ENCODE measurements around the gene NPRL2.

The NPRL2 gene

DNA sequence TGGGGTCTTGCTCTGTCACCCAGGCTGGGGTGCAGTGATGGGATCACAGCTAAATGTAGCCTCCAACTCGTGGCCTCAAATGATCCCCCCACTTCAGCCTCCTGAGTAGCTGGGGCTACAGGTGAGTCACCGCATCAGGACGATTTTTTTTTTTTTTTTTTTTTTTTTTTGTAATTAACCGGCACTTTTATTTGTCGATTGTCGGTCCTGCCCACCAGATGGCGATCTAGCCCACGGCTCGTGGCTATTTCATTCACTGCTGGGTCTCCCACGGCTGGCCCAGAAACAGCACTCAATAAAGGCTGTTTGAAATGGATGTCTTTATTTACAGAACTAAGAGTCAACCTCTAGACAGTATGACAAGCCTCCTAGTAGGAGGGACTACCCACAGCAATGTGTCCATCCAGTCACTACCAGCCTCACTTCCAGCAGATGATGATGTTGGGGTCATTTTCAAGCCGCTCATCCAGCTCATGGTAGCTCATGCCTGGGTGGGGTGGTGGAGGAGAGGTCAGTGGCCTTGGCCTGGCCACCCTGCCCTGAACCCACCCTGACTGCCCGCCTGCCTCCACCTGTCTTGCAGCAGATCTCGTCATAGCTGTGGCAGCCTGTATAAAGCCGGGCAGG is 3.3 kb downstream of the NPRL2 start:
- peak; percentile 84 for DNase-seq

DNA sequence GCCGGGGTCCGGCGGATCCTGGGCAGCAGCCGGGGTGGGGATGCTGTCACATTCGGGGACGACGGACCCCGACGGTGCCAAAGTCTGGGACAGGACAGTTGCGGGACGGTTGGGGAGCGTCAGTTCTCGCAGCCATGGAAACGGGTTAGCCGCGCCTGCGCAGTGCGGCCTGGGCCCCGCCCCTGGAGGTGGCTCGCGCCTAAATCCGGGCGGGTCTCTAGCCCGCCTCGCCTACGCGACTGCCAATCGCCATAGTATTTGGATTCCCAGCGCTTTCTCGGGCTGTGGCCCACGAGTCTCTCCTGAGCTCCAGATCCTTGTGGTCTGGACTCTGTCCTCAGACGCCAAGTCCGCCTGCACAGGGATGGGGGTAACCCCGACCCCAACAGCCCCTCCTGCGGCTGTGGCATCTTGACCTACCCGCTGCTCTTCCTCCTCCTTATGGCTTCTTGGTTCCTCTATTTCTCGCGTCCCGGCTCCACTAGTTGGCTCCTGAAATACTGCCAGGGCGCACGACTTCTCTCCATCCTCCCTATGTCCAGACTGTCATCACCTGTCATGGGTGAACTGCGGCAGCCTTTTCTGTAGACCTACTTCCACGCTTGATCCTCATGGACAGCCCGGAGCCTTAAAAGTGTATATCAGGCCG is 4.9 kb downstream of the NPRL2 start, which contains the start of gene ZMYND10:
Gene ZMYND10, minus strand, starts transcription at position 147 of the 649 bp plus-strand sequence. CDS start 153 bp downstream, outside the sequence.
- DNase-seq = peak; percentile 79

DNA sequence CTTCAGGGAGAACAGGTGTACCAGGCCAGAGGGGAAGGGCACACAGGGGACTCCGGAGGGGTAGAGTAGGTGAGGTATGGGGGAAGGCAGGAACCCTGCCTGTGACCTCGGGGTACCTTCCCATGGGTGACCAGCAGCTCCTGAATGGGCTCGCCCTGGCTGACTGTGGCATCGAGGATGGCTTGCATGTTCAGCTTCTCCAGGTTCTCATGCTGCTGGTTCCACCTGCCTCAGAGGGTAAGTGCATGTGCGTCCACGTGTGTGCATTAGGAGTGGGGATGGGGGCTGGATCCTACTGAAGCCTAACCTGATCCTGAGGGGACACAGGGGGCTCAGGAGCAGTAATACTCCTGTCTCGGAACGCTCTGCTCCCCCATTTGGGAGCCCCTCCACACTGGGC is 5.6 kb downstream of the NPRL2 start:
- DNase-seq = no peak

DNA sequence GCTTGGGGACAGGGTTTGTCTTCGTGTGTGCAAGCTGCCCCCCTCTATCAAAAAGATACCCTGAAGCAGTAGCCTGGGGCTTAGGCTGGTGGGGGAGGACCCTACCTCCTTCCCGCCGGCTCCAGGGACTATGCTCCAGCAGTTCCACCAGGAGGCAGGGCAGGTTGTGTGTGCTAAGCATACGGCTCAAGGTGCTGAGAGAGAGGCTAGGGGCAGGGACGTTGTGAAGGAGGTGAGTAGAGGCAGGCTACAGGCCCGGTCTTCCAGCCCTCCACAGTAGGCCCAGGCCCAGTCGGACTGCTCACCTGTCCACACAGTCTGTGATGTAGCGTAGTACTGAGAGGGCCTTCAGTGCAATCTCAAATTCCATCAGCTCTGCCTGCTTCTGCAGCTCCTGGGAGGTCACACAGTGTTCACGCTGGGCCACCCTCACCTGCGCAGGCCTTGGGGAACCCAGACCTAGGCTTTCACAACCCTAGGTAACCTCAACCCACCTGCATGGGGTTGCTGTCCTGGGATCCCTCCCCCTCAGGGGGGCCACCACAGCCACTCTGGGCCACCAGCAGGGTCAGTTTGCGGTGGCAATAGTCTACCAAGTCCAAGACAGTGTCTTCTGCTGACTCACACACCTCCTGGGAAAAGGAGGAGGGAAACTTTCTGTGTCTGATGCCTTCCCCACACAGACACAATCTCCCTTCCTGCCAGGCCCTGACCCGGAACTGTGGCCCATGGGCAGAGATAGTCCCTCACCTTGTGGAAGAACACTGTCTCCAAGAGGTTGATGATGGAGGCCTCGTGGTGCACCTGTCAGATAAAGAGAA is 7.6 kb downstream of the NPRL2 start:
- no peak for DNase-seq

DNA sequence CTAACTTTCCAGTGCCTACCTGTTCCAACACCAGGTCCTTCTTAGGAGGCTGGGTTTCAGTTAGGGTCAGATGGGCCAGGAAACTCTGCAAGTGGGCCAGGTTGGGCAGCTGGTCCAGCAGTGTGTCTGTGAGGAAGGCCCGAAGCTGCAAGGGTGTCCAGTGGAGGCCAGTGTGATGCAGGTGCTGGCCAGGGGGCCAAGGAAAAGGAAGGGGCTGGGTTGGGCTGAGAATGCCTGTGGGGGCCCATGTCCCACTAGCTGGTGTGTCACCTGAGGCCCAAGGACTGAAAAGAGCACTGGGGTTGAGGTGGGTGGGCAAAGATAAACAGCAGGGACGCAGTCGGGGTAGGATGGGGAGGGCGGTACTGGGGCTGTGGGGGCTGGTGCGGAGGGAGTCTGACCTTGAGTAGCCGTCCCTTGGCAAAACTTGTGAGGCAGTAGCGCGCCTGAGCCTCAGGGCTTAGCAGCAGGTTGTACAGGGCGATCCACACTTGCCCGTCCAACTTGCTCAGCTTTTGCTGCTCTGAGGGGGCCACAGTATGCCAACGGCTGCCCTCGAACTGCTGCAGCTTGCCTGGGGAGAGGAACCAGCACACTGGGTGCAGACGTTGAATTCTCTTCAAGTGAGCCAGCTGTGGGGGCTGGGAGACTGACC is 8.5 kb downstream of the NPRL2 start:
- no peak for DNase-seq

DNA sequence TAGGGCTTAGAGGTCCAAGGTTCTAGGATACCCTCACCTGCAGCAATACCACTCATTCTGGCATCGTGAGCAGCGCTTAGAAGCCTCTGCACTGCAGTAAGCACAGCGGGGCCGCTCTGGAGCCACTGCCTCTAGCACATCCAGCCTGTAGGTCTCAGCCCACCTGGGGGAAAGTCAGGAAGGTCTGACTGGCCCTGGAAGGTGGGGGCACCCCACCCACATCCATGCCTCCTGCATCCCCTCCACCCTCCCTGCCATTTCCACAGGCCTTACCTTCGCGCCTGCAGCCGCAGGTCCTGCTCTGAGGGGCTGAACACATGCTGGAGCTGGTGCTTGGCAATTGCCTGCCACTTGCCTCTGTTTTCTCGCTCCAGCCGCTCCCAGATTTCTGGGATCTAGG is 9.0 kb downstream of the NPRL2 start:
- no peak for DNase-seq

DNA sequence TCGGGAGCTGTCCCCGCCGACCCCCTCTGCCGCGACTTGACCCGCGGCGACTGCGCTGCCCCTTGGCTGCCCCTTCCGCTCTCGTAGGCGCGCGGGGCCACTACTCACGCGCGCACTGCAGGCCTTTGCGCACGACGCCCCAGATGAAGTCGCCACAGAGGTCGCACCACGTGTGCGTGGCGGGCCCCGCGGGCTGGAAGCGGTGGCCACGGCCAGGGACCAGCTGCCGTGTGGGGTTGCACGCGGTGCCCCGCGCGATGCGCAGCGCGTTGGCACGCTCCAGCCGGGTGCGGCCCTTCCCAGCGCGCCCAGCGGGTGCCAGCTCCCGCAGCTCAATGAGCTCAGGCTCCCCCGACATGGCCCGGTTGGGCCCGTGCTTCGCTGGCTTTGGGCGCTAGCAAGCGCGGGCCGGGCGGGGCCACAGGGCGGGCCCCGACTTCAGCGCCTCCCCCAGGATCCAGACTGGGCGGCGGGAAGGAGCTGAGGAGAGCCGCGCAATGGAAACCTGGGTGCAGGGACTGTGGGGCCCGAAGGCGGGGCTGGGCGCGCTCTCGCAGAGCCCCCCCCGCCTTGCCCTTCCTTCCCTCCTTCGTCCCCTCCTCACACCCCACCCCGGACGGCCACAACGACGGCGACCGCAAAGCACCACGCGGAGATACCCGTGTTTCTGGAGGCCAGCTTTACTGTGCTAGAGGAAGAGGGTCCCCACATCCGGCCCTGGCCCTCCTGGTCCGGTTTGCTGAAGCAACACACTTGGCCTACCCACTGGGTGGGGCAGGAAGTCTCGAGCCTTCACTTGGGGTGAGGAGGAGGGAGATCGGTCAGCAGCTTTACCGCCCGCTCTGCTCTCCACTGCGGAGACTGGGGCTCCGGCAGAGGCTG is 9.9 kb downstream of the NPRL2 start, which contains the start of gene RASSF1:
Gene RASSF1, minus strand, starts transcription at position 389 of the 882 bp plus-strand sequence. Its CDS starts 31 bp downstream, at position 358.
- peak; percentile 71 for DNase-seq

DNA sequence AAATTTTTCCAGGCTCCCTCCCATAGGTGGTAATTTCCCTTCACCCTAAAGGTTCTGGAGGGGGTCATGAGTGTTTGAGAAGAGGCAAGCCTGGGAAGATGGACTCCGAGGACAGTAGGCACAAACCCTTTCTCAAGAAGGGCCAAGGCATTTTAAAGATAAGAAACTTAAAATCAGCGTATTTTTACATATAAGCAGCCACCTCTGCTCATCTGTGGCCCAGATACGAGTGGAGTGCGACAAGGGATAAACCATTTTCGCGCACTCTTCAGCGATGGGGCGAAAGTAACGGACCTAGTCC is 10.5 kb downstream of the NPRL2 start:
- no peak for DNase-seq

DNA sequence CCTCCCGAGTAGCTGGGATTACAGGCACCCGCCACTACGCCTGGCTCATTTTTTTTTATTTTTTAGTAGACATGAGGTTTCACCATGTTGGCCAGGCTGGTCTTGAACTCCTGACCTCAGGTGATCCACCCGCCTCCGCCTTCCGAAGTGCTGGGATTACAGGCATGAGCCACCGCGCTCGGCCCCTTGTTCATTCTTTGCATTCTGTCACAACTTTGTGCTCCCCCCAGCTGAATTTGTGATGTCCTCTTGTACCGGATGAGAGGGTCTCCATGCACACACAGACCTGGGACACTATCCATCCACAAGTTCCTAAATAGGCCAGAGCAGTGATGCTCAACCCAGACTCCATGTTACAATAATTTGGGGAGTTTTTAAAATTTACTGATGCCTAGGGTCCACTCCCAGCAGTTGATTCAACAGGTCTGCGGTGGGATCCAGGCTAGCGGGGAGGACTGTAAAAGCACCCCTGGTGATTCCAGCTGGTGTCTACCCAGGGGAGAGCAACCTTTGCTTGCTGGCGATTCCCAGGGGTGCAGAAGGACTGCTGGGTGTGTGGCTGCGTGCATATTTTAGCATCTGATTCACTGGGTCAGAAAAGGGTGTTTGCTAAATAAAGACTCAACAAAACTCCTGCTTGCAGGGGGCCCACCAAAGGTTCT is 11.0 kb downstream of the NPRL2 start:
- no peak for DNase-seq

DNA sequence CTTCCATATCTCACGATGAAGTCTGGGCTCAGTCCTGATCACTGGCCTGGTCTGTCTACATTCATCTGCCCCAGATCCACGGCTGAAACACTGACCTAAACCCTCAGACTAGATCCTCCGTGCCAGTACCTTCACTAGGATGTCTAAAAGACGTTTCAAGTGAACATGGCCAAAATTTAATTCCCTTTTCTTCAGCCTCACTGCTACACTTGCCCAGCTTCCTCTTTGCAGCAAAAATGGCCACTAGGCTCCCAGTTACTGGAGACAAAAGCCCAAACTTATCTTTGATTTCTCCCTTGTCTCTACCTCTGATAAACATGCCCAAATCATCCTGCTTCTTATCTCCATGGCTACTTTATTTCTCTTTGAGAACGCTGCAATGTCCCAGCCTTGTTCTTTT is 11.6 kb downstream of the NPRL2 start:
- no peak for DNase-seq

DNA sequence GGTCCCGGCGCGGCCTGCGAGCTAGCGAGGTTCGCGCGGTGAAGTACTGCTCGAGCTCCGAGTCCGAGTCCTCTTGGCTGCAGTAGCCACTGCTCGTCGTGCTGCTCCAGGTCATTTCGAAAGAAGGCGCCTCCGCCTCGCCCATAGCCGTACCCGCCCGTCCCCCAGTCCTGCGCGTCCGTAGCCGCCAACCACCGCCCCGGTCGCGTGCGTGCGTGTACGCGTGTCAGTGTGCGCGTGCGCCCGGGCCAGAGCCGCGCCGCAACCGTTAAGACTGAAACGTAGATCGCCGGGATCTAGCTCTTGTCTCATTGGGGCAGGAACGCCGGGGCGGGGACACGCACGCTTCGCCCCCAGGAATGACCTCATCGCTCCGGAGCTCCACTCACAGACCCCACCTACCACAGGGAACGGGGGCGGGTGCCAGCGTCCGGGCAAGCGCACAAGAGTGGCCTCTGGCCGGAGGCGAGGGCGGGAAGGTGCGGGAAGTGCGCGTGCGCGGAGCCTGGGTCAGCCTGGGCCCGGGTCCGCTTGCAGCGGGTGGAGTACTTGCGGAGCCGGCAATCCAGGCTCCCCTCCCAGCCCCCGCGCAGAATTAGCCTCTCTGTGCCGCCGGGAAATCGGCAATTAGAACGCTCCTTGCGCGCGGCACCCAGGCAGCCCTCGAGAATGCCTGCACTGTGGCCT is 13.3 kb downstream of the NPRL2 start:
- peak; percentile 97 for DNase-seq

DNA sequence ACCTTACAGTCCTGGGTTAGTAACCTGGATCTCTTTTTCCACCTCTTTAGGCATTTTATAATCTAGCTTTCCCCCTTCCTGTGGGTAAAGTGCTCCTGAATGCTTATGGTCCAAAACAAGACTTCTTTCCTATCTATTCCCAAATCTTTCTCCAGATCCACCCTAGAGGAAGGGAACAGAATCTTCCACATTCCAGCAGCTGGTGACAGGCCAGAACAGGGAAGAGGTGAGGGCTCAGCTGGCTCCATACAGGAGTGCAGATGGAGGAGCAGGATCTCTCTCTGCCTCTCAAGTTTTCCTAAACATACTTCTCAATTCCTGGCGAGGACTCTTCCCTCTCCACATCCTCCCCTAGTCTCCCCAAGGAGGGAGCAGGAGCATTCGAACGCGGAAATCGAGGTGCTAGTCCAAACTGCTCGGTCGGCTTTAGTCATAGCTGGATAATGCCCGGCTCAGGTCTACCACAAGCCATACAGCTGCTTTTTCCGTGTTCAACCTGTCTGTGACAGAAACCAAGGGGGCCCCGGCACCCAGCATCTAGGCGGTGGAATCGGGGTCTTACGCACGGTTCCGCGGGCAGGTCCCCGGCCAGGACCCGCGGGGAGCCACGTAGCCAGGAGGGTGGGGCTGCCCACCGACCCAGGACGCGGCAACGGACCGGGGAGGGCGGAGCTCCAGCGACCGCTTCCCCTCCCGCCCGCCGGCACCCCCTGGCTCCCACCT is 14.0 kb downstream of the NPRL2 start:
- no peak for DNase-seq

DNA sequence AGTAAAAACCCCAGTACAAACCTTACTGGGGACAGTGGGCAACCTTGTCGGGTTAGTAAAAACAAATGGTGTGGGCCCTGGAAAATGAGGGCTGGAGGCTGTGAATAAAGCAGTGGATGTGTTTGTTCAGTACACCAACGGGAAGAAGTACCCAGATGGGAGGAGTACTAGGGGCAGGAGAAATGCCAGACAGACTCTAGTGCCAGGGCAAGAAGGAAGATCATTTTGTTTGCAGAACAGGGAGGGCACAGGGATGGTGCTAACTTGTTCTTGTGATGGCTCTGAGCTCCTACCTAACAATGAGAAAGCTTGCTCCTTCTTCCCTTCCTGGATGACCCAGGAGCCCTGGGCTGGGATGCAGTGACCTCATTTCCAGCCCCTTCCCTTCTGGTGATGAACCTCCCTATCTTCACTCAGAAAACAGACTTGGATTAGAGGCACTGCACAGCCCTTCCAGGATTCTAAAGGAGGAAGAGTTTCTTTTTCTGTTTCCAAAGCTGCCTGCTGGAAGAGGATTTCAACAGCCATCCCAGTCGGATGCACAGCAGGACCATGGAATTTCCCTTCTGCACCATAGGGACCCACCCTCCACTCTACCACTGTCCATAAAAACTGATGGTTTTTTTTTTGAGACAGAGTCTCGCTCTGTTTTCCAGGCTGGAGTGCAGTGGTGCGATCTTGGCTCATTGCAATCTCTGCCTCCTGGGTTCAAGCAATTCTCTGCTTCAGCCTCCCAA is 16.1 kb downstream of the NPRL2 start:
- no peak for DNase-seq

DNA sequence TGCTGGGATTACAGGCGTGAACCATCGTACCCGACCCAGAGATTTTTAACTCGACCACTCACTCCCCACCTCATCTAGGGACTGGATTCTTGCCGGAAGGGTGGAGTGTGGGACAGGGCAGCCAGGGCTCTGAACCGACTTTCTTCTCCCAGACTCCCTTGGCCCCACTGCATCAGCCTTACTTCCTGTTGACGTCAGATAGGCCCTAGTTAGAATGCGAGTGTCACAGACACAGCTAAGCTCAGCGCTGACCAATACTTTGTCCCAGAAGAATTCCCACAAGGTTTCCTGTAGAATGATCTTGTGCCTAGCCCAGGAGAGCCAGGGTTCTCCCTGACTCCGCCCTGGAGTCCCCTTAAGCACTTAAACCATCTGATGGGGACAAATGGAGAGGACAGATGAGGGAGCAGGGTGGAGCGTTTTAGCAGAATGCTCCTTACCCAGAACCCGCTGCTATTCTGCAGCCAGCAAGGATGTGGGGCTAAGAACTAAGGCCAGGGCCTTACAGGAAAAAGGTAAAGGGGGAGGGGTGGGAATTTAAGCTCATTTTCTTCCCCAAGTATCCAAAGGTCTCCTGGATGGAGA is 16.7 kb downstream of the NPRL2 start:
- DNase-seq = no peak

DNA sequence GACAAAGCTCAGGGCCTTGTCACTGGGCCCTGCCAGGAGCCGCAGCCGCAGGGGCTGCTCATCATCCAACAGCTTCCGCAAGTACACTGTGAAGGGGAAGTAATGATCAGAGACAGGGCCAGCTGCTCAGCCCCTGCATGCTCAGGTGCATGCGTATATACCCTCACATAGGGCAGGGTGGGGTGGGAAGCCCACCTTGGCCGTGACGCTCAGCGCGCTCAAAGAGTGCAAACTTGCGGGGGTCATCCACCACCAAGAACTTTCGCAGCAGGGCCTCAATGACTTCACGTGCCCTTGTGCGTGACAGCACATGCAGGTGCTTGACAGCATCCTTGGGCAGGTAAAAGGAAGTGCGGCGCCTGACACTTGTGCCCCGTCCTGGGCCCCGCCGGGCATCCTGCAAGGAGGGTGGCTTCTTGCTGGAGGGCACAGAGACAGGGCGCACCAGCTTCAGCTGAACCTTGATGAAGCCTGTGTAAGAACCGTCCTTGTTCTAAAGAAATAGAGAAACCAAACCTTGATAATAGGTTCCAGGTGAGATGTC is 19.1 kb downstream of the NPRL2 start:
- DNase-seq = no peak

DNA sequence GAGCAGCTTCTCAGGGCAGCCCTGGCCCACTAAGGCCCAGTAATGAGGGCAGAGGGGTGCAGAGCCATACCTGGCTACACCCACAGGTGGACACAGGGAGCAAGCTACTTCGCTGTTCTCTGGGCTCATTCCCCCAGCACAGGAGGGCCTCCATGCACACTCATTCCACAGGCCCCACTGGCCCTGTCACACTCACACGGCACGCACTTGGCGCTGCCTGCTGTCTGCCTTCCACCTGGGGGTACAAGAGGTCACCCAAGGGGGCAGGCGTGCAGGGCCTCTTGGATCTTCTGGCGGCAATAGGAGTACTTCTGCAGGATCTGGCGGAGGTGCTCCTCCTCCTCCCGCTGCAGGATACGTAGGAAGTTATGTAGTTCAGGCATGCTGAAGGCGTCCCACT is 20.2 kb downstream of the NPRL2 start:
- DNase-seq = no peak

DNA sequence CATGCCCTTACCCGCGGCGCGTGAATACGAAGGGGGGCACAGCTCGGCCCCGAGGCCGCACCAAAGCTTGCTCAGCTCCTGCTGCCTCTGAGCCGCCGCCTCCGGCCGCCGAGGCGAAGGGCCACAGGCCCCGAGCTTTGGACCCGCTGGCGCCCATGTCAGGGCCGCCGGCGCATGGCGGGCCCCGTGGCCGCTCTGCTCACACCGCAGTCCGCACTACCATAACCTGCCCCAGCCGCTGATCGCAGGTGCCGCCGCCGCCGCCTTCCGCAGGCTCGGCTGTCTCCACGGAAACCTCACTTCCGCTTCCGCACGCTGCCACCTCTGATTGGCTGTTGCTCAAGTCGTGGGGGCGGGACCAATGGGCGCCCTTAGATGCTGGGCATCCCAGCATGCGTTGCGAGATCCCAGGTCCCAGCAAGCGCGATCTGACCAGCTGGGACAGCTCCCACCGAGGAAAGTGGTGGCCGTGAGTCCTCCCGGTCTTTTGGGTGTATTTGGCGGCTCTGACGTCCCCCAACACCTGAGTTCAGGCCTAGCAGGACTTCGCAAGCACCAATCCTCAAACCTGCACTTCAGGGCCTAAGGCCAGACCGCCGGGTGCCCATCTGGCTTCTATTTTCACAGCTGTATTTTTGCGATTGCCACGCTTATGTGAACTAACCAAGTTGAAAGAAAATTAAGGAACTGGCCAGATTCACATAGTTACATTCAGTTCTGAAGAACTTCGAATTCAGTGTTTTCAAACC is 22.5 kb downstream of the NPRL2 start, which contains the start of gene TUSC2:
Gene TUSC2, minus strand, starts transcription at position 281 of the 749 bp plus-strand sequence. Its CDS starts 124 bp downstream, at position 157.
- peak; percentile 95 for DNase-seq

DNA sequence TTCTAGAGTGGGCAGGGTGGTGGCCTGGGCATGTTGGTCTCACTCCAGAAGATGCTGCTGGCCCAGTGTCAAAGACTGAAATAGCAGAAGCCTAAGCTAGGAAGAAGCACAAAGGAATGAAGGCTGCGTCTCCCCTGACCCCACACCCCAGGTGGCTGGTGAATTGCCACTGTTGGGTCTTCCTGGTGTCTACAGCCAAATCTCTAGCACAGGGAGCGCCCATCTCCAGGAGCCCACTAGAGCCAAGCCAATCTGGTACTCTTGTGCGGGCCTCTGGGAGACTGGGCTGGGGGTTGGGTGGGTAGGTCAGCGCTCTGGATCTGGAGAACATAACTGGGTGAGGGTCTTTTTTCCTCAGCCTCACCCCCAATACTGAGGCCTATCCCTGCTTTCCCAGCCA is 23.4 kb downstream of the NPRL2 start:
- no peak for DNase-seq
